RKO (cell line): Measurements from ENCODE around the gene PHF19.

Source experiments
- DNase-seq: peaks from one replicate; pipeline ENCODE4 v3.0.0-alpha.2; 2016; ENCODE audit warnings: low spot score

PHF19 gene

GRCh38 chr9:120876842-120877240 lies at the start of gene PHF19:
TSS of gene PHF19 (minus strand) at chr9:120877188. CDS start at chr9:120874741, 2,447 bp downstream.
- DNase-seq = peak; percentile 68

GRCh38 chr9:120926397-120926928 lies 49.5 kb upstream of the PHF19 start, which contains the start of gene TRAF1:
TSS of gene TRAF1 (minus strand) at chr9:120926796. CDS start at chr9:120926075, 721 bp downstream.
- DNase-seq = no peak

GRCh38 chr9:120925535-120926396 lies 48.8 kb upstream of the PHF19 start:
- peak; percentile 78 for DNase-seq

GRCh38 chr9:120924698-120925534 lies 47.9 kb upstream of the PHF19 start:
- no peak for DNase-seq

GRCh38 chr9:120923620-120924328 lies 46.8 kb upstream of the PHF19 start:
- DNase-seq = no peak

- no peak for DNase-seq
Measured at GRCh38 chr9:120922404-120923195, 45.6 kb upstream of the PHF19 start.

GRCh38 chr9:120921661-120922181 lies 44.7 kb upstream of the PHF19 start:
- no peak for DNase-seq

GRCh38 chr9:120920806-120921178 lies 43.8 kb upstream of the PHF19 start:
- DNase-seq = no peak

GRCh38 chr9:120919843-120920805 lies 43.1 kb upstream of the PHF19 start:
- no peak for DNase-seq

- DNase-seq = no peak
Measured at GRCh38 chr9:120918931-120919842, 42.2 kb upstream of the PHF19 start.

GRCh38 chr9:120917929-120918762 lies 41.2 kb upstream of the PHF19 start:
- no peak for DNase-seq

- DNase-seq = no peak
Measured at GRCh38 chr9:120916991-120917880, 40.2 kb upstream of the PHF19 start.

GRCh38 chr9:120916588-120916987 lies 39.6 kb upstream of the PHF19 start:
- no peak for DNase-seq

- no peak for DNase-seq
Measured at GRCh38 chr9:120915854-120916470, 39.0 kb upstream of the PHF19 start.

GRCh38 chr9:120914953-120915352 lies 38.0 kb upstream of the PHF19 start:
- peak; percentile 50 for DNase-seq

- DNase-seq = no peak
Measured at GRCh38 chr9:120914396-120914795, 37.4 kb upstream of the PHF19 start.
